ENCODE measurements around the gene MAD1L1.
"Not testable (repeated sequence)": the region's sequence is repeated elsewhere in the genome, so short reads cannot be mapped to it uniquely, and the experiment has no call there.

MAD1L1 gene

GRCh38 chr7:1824882-1825646 lies 407.7 kb downstream of the MAD1L1 start:
- peak in 1 of 3 donors; percentile 12 for DNase-seq (ENCODE audit: low read depth in 2 of 3, low spot score in 1 of 3)

- DNase-seq (ENCODE audit: low read depth in 2 of 3, low spot score in 1 of 3): peak in 2 of 3 donors; percentile 35 to 50
Measured at GRCh38 chr7:1824151-1824881, 408.4 kb downstream of the MAD1L1 start.

DNA sequence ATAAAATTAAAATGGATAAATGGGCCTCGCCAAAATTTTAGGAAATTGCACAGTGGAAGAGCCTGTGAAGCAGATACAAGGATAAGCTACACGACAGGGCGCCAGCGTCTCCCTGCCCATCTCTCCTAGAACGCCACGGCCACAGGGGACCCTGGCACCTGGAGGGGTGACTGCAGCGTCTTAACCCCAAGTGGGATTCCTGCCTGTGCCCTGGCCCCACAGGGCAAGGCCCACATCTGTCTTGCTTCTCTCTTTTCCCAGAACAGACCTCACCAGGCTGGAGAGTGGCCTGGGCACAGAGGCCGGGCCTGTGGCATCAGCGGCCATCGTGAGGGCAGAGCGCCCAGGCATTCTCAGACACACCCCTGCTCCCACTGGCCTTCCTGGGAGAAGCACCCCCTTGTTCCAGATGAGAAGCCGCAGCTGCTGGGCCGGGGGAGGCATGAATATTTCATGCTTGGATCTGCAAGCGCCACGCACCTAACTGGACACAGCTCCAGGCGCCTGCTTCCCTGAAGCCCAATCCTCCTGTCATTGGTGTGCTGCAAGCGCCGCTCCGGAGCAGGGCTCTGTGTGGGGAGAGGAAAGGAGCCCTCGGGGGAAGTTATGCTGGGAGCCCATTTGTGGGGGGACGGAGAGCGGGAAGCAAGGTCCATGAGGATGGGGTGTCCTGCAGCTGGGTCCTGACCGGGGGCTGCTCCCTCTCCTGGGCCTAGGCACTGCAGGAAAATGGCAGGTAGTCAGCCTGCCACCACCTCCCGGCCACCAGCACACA lies 409.2 kb downstream of the MAD1L1 start:
- DNase-seq (ENCODE audit: low read depth in 2 of 3, low spot score in 1 of 3): no peak

GRCh38 chr7:1819259-1819841 lies 413.4 kb downstream of the MAD1L1 start:
- DNase-seq (ENCODE audit: low read depth in 2 of 3, low spot score in 1 of 3): no peak

DNA sequence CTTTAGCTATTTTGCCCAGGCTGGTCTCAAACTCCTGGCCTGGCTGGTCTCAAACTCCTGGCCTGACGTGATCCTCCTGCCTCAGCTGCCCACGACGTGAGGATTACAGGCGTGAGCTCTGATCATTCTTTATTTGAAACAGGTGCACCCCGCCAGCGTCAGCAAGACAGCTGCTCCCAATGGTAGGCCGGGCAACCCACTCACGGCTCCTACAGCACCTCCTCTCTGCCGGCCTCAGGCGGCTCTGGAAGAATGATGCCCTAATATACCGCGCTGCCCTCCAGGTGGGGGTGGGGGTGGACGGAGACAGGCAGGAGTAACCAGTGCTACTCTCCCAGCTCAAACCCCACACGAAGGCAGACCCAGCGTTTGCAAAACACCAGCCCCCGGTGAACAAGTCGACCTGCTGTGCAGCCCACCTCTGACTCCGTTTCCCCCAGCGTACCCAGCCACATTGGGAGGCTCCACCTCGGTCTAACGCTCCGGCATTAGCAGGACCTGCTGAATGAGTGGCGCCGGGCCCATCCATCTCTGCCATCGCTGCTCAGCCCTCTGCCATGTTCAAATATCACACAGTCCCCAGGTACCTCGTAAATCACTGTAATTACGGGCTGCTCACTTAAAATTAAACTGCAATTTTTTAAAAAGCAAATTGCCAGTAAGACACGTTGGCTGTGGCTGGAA lies 414.0 kb downstream of the MAD1L1 start:
- DNase-seq (ENCODE audit: low read depth in 2 of 3, low spot score in 1 of 3): no peak

GRCh38 chr7:1817061-1817712 lies 415.6 kb downstream of the MAD1L1 start:
- no peak for DNase-seq (ENCODE audit: low read depth in 2 of 3, low spot score in 1 of 3)

GRCh38 chr7:1816451-1816850 lies 416.3 kb downstream of the MAD1L1 start:
- DNase-seq (ENCODE audit: low read depth in 2 of 3, low spot score in 1 of 3): not testable (repeated sequence)

DNA sequence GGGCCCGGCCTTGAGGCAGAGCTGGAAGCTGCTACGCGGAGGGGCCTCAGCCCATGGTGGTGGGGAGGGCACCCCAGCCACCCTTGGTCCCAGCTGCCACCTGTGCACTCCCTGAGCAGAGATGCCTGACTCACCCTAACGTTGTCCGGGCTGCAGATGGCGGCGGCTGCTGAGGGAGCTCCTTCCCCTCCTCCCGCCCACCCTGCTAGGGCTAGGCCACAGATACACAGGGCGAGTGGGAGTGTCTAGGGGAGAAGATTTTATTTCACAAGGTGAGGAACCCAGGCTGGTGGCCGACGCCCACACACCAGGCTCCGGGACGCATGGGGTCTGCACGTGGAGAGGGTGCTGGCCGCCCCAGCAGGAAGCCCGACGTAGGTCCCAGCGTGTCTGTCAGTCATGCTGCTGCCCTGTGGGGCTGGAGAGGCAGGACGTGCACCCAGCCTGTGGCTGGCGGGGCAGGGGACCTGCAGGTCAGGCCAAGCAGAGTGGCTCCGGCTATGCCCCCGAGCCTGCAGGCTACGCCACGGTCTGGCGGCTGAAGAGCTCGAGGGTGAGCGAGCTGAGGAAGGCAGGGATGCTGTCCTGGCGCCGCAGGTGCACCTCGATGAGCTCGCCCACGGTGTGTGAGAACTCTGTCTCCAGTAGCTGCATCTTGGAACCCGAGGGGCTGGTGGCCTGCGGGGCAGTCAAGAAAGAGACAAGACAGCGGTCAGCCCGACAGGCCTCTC lies 417.0 kb downstream of the MAD1L1 start:
- DNase-seq (ENCODE audit: low read depth in 2 of 3, low spot score in 1 of 3): not testable (repeated sequence)

DNA sequence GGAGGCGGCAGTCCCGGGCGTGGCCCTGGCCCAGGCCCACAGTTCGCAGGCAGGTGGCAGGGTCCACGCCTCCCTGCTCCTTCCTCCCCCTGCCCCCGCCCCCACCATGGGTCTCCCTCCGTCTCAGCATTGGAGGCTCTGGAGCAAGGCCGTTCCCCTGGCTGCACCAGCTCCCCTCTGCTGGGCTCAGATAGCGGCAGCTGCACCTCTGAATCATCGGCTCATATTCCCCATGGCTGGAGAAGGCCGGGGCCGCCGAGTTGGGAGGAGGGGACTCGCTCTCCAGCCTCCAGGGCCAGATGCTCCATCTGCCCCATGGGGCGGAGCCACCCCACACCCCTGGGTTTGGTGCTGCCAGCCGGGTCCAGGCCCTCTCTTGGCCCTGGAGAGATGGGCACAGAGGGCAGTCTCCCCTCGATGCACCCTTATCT lies 417.7 kb downstream of the MAD1L1 start:
- DNase-seq (ENCODE audit: low read depth in 2 of 3, low spot score in 1 of 3): no peak

- DNase-seq (ENCODE audit: low read depth in 2 of 3, low spot score in 1 of 3): no peak
Measured at GRCh38 chr7:1814089-1814811, 418.5 kb downstream of the MAD1L1 start.

- DNase-seq (ENCODE audit: low read depth in 2 of 3, low spot score in 1 of 3): no peak
Measured at GRCh38 chr7:1813394-1814088, 419.2 kb downstream of the MAD1L1 start.

GRCh38 chr7:1812509-1813393 lies 420.0 kb downstream of the MAD1L1 start:
- no peak for DNase-seq (ENCODE audit: low read depth in 2 of 3, low spot score in 1 of 3)

GRCh38 chr7:1811850-1812508 lies 420.8 kb downstream of the MAD1L1 start:
- no peak for DNase-seq (ENCODE audit: low read depth in 2 of 3, low spot score in 1 of 3)

DNA sequence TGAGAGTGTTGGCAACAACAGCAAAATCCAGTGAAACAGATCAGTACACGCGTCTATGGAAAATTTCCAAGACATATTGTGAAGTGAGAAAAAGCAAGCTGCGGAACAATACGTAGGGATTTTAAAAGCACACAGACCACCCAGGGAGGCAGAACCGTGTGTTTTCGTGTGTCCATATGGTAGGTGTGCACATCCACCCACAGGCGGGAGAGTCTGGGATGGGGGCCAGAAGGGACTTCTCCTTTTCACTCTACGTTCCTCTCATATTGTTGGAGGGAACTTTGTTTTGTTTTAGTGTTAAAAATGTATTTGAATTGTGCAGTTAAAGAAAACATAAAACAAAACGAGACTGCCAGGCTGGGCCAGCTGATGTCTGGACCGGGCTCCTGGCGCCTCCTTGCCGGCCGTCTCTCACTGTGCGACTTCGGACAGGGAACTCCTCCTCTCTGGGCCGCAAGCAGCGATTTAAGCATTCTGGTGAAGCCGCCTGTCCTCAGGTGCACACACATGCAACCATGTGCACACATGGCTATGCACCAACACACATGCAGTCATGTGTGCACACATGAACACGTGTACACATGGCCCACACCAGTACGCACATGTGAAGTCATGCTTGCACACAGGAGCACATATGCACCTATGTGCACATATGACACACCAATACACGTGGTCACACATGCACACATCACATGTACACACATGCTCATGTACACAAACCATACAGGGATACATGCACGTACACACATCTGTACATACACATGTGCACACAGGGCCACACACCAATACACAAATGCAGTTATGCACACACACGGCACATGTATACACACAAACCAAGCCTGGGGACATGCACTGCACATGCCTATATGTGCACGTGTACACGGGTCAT lies 421.5 kb downstream of the MAD1L1 start:
- no peak for DNase-seq (ENCODE audit: low read depth in 2 of 3, low spot score in 1 of 3)

DNA sequence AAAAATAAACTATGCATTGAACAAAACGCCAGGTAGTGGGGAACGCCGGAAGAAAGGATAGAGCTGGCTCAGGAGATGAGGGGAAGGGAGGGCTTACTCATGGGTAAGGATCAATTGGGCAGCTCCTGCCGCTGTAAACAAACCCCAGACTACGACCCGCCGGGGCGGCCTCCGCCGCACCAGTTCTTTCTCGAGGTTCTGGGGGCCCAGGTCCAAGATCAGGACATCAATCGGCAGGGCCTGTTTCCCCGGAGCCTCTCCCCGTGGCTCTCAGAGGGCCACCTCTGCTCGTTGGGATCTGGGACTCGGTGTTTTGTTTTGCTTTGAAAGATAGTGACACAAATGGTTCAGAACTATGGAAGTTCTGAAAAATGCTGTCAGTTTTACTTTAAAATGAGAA lies 422.2 kb downstream of the MAD1L1 start:
- DNase-seq (ENCODE audit: low read depth in 2 of 3, low spot score in 1 of 3): no peak

Measured in stimulated activated CD4-positive, alpha-beta T cell treated with anti-CD3 and anti-CD28 coated beads, Interleukin-12 subunit alpha, Interleukin-12 subunit beta, amount 100 ng/mL, for 48 hours (primary cell).